OCI-LY3 (cell line): ENCODE data around the gene SH3RF3.

Experiments
- H2AFZ ChIP-seq: fragments of 200-600, 300-600 bp; shearing (Covaris generic); 2 replicates; pipeline ENCODE4 v1.6.0; 2014; ENCODE audit warnings: antibody characterized with exemption, low read depth, low read length
- H3K27ac ChIP-seq: fragments of 200-600, 300-600 bp; sonication (generic); 2 replicates; pipeline ENCODE4 v1.5.1; 2014; ENCODE audit warnings: mild to moderate bottlenecking, low read length, moderate library complexity, mixed read lengths
- H3K27me3 ChIP-seq: fragments of 200-600, 300-600 bp; sonication (generic); 2 replicates; pipeline ENCODE4 v1.6.1; 2014; ENCODE audit warnings: low read depth, low read length, mixed read lengths
- H3K36me3 ChIP-seq: fragments of 200-600, 300-600 bp; sonication (generic); replicated peaks from 2 replicates; pipeline ENCODE3; 2014; ENCODE audit warnings: low read depth, low read length, mixed read lengths
- H3K4me1 ChIP-seq: fragments of 300-600, 200-600 bp; sonication (generic); 2 replicates; pipeline ENCODE4 v1.6.1; 2014; ENCODE audit warnings: low read length, mixed read lengths
- H3K4me2 ChIP-seq: fragments of 200-600, 300-600 bp; sonication (generic); 2 replicates; pipeline ENCODE4 v1.6.1; 2014; ENCODE audit warnings: low read length, mixed read lengths
- H3K4me3 ChIP-seq: fragments of 300-600, 200-600 bp; sonication (generic); 2 replicates; pipeline ENCODE4 v1.5.1; 2014; ENCODE audit warnings: antibody characterized with exemption, mild to moderate bottlenecking, low read length, moderate library complexity
- H3K79me2 ChIP-seq: fragments of 300-600, 200-600 bp; shearing (Covaris generic); 2 replicates; pipeline ENCODE4 v1.6.1; 2014; ENCODE audit warnings: mild to moderate bottlenecking, low read length, mixed read lengths
- H3K9ac ChIP-seq: fragments of 300-600, 200-600 bp; shearing (Covaris generic); 2 replicates; pipeline ENCODE4 v1.6.0; 2014; ENCODE audit warnings: mild to moderate bottlenecking, low read length, moderate library complexity
- H3K9me3 ChIP-seq: fragments of 200-600, 300-600 bp; shearing (Covaris generic); 2 replicates; pipeline ENCODE4 v1.6.1; 2014; ENCODE audit warnings: low read length, mixed read lengths; ENCODE audit not compliant: insufficient read depth
- H4K20me1 ChIP-seq: fragments of 200-600, 300-600 bp; sonication (generic); 2 replicates; pipeline ENCODE4 v1.6.1; 2016; ENCODE audit warnings: low read length, mixed read lengths; ENCODE audit not compliant: insufficient read depth
- EZH2phosphoT487 ChIP-seq: fragments of 200-600 bp; shearing (Covaris generic); IDR thresholded peaks from 2 replicates; pipeline ENCODE4 v1.6.1; 2018; ENCODE audit warnings: antibody characterized with exemption, mixed run types, low read depth
- TF ChIP-seq, protein P1 (sequence below): fragments of 200-600, 300-600 bp; sonication (generic); IDR thresholded peaks from 2 replicates; pipeline ENCODE4 v1.5.1; 2014; ENCODE audit warnings: antibody characterized with exemption, low read length, low read depth

The SH3RF3 gene

DNA sequence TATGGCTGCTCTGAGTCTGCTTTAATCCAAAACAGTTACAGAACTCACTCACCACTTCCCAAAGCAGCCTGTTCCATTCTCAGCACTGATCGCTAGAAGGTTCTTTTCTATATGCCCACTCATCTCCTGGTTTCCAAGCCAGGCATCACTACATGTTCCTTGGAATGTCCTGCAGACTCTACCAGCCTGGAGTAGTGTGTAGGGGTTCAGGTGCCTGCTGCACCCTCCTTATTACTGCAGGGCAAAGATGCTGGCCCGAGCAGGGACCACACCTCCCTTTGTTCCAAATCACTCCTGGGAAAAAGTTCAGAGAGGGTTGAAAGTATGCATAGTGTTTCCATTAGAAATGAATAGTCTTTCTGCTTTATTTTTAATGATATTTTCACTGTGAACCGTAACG lies 196.6 kb downstream of the SH3RF3 start:
- no peaks in the 10 kb centered on the region for H3K79me2 ChIP-seq
- no peaks in the 10 kb centered on the region for H4K20me1 ChIP-seq
- H3K9me3 ChIP-seq: no peaks in the 10 kb centered on the region
- no peak overlapping the region for H3K4me2 ChIP-seq
- H3K27ac ChIP-seq: no peak overlapping the region
- TF ChIP-seq, protein P1, sequence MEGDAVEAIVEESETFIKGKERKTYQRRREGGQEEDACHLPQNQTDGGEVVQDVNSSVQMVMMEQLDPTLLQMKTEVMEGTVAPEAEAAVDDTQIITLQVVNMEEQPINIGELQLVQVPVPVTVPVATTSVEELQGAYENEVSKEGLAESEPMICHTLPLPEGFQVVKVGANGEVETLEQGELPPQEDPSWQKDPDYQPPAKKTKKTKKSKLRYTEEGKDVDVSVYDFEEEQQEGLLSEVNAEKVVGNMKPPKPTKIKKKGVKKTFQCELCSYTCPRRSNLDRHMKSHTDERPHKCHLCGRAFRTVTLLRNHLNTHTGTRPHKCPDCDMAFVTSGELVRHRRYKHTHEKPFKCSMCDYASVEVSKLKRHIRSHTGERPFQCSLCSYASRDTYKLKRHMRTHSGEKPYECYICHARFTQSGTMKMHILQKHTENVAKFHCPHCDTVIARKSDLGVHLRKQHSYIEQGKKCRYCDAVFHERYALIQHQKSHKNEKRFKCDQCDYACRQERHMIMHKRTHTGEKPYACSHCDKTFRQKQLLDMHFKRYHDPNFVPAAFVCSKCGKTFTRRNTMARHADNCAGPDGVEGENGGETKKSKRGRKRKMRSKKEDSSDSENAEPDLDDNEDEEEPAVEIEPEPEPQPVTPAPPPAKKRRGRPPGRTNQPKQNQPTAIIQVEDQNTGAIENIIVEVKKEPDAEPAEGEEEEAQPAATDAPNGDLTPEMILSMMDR: no peak
- H2AFZ ChIP-seq: no peak overlapping the region
- H3K4me1 ChIP-seq: no peaks in the 10 kb centered on the region
- no peaks in the 10 kb centered on the region for H3K36me3 ChIP-seq
- H3K9ac ChIP-seq: no peak overlapping the region
- no peak overlapping the region for H3K4me3 ChIP-seq
- H3K27me3 ChIP-seq: peaks cover 39% of the 10 kb centered on the region

DNA sequence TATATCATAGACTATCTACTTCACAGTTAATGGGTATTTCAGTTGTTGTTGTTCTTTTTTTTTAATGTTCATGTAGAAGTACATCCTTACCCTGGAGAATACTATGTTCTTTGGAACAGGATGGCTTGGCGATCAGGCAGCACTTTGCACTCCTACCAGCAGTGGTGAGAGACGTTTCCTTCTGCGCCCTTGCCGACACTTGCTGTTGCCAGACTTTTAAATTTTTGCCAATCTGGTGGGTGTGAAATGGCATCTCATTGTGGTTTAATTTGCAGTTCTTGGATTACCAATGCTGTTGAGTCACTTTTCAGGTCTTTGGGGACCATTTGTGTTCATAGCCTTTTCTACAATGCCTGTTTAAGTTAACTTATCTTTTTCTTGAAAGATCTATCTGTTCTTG lies 197.3 kb downstream of the SH3RF3 start:
- no peak overlapping the region for H3K4me3 ChIP-seq
- no peak for TF ChIP-seq EZH2phosphoT487
- TF ChIP-seq, protein P1: no peak
- no peaks in the 10 kb centered on the region for H3K4me1 ChIP-seq

DNA sequence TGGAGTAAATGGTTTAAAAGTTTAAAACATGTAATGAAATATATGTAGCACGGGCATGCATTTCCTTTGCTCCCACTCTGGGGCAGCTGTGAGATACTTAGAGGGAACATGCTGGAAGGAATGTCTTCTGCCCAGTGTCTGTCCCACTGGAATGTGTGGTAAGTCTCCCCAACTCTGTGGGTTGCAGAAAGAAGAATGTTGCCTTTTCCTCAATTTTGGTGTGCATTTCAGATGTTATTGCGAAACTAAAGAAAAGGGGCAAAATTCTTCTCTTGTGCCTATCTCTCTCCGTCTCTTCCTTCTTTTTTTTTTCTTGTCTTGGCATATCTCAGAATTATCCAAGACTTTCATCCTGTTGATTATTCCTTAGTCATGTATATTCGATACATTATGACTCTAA lies 201.1 kb downstream of the SH3RF3 start:
- H3K9me3 ChIP-seq: no peaks in the 10 kb centered on the region
- no peak overlapping the region for H3K9ac ChIP-seq
- TF ChIP-seq EZH2phosphoT487: no peak
- TF ChIP-seq, protein P1: no peak
- H2AFZ ChIP-seq: no peak overlapping the region
- H3K4me1 ChIP-seq: peaks cover 13% of the 10 kb centered on the region
- peaks cover 42% of the 10 kb centered on the region for H3K27me3 ChIP-seq
- no peak overlapping the region for H3K4me2 ChIP-seq
- H3K27ac ChIP-seq: no peak overlapping the region
- no peaks in the 10 kb centered on the region for H4K20me1 ChIP-seq
- H3K4me3 ChIP-seq: no peak overlapping the region
- no peaks in the 10 kb centered on the region for H3K36me3 ChIP-seq
- H3K79me2 ChIP-seq: no peaks in the 10 kb centered on the region

More for the DNA sequence above, 197.3 kb downstream of the SH3RF3 start:
- Histone ChIP-seq H3K27ac (no peak overlapping the region), H4K20me1 (no peaks in the 10 kb centered on the region), H3K36me3 (no peaks in the 10 kb centered on the region), H2AFZ (no peak overlapping the region), H3K9me3 (no peaks in the 10 kb centered on the region), H3K4me2 (no peak overlapping the region), H3K27me3 (peaks cover 42% of the 10 kb centered on the region), H3K9ac (no peak overlapping the region), H3K79me2 (no peaks in the 10 kb centered on the region)

DNA sequence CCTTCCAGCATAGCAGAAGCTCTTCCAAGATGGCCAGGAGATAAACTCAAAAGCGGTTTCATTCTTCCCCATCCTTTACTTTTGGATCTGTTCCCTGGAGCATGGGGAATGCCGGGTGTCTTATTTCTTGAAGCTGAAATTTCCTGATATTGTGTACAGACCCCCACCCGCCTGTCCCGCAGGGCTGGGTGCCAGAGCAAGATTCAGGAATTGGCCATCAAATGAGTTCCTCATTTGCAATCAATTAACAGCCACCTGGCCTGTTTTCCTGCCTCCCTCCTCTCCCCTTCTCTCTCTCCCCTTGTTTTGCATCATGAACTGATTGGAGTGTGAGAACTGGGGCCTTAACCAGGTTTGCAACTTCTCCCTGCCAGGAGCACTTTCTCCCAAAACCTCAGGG lies 202.1 kb downstream of the SH3RF3 start:
- H2AFZ ChIP-seq: no peak overlapping the region
- peaks cover 13% of the 10 kb centered on the region for H3K4me1 ChIP-seq
- TF ChIP-seq, protein P1: no peak
- no peak for TF ChIP-seq EZH2phosphoT487
- no peaks in the 10 kb centered on the region for H3K36me3 ChIP-seq
- H3K27ac ChIP-seq: no peak overlapping the region
- H3K9me3 ChIP-seq: no peaks in the 10 kb centered on the region
- H4K20me1 ChIP-seq: no peaks in the 10 kb centered on the region
- no peak overlapping the region for H3K4me2 ChIP-seq
- no peak overlapping the region for H3K9ac ChIP-seq
- H3K27me3 ChIP-seq: peaks cover 41% of the 10 kb centered on the region
- no peaks in the 10 kb centered on the region for H3K79me2 ChIP-seq
- H3K4me3 ChIP-seq: no peak overlapping the region
